HL-60 (cell line): Measurements from ENCODE around the gene KRI1.

Source experiments
- DNase-seq, 2 experiments: peaks; one replicate each; pipeline ENCODE4 v3.0.0-alpha.2; 2010 to 2020; ENCODE audit warnings: low read depth in 1 of 2, low spot score in 1 of 2
- H3K27ac ChIP-seq: fragments of 250-450 bp; sonication (Bioruptor Pico); replicated peaks from 2 replicates; pipeline ENCODE4 v1.5.1; 2020; ENCODE audit warnings: mild to moderate bottlenecking, moderate library complexity
- H3K27me3 ChIP-seq: fragments of 250-450 bp; sonication (Bioruptor Pico); 2 replicates; pipeline ENCODE4 v1.5.1; 2021; ENCODE audit warnings: mild to moderate bottlenecking, moderate library complexity; ENCODE audit not compliant: insufficient read depth, poor library complexity, severe bottlenecking
- H3K4me3 ChIP-seq: replicated peaks from 2 replicates; pipeline ENCODE4 v1.5.1; 2011; ENCODE audit warnings: mild to moderate bottlenecking, control low read depth, low read length; ENCODE audit not compliant: insufficient read depth
- GABPA ChIP-seq: IDR thresholded peaks from 2 replicates; pipeline ENCODE4 v1.6.1; 2012; ENCODE audit warnings: low read depth
- POLR2AphosphoS5 ChIP-seq: IDR thresholded peaks from 2 replicates; pipeline ENCODE4 v1.6.1; 2012; ENCODE audit warnings: low read depth
- SPI1 ChIP-seq: IDR thresholded peaks from 2 replicates; pipeline ENCODE4 v1.6.1; 2012; ENCODE audit warnings: low read depth, mild to moderate bottlenecking, borderline replicate concordance
- TF ChIP-seq, protein P1 (sequence below): IDR thresholded peaks from 2 replicates; pipeline ENCODE4 v1.6.1; 2012; ENCODE audit warnings: low read depth; ENCODE audit not compliant: insufficient replicate concordance
- TF ChIP-seq, protein P2 (sequence below): IDR thresholded peaks from one replicate; pipeline ENCODE4 v1.5.1; 2011; ENCODE audit warnings: low read length, control low read depth, inconsistent platforms; ENCODE audit not compliant: insufficient read depth

Gene KRI1

DNA sequence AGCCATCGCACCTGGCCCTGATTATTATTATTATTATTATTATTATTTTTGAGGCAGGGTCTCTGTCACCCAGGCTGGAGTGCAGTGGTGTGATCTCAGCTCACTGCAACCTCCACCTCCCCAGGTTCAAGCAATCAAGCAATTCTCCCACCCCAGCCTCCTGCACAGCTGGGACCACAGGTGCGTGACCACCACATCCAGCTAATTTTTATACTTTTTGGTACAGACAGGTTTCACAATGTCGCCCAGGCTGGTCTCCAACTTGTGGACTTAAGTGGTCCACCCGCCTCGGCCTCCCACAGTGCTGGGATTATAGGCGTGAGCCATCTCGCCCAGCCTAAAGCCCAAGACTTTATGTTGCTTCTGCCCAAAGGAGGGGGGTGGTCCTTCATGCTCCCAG, 27.3 kb upstream of the KRI1 start:
- TF ChIP-seq SPI1 (no peak), GABPA (no peak)
- TF ChIP-seq, protein P1, sequence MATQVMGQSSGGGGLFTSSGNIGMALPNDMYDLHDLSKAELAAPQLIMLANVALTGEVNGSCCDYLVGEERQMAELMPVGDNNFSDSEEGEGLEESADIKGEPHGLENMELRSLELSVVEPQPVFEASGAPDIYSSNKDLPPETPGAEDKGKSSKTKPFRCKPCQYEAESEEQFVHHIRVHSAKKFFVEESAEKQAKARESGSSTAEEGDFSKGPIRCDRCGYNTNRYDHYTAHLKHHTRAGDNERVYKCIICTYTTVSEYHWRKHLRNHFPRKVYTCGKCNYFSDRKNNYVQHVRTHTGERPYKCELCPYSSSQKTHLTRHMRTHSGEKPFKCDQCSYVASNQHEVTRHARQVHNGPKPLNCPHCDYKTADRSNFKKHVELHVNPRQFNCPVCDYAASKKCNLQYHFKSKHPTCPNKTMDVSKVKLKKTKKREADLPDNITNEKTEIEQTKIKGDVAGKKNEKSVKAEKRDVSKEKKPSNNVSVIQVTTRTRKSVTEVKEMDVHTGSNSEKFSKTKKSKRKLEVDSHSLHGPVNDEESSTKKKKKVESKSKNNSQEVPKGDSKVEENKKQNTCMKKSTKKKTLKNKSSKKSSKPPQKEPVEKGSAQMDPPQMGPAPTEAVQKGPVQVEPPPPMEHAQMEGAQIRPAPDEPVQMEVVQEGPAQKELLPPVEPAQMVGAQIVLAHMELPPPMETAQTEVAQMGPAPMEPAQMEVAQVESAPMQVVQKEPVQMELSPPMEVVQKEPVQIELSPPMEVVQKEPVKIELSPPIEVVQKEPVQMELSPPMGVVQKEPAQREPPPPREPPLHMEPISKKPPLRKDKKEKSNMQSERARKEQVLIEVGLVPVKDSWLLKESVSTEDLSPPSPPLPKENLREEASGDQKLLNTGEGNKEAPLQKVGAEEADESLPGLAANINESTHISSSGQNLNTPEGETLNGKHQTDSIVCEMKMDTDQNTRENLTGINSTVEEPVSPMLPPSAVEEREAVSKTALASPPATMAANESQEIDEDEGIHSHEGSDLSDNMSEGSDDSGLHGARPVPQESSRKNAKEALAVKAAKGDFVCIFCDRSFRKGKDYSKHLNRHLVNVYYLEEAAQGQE = no peak

DNA sequence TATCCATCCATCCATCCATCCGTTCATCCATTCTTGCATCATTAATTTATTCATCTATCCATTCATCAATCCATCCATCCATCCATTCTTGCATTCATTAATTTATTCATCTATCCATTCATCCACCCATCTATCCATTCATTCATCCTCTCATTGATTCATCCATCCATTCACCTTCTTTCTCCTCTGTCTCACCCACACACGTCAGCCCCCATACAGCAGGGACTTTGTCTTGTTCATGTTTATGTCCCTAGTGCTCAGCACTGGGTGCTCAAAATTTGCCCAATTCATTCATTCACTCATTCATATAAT, 22.0 kb upstream of the KRI1 start:
- DNase-seq = no peak
- TF ChIP-seq, protein P2, sequence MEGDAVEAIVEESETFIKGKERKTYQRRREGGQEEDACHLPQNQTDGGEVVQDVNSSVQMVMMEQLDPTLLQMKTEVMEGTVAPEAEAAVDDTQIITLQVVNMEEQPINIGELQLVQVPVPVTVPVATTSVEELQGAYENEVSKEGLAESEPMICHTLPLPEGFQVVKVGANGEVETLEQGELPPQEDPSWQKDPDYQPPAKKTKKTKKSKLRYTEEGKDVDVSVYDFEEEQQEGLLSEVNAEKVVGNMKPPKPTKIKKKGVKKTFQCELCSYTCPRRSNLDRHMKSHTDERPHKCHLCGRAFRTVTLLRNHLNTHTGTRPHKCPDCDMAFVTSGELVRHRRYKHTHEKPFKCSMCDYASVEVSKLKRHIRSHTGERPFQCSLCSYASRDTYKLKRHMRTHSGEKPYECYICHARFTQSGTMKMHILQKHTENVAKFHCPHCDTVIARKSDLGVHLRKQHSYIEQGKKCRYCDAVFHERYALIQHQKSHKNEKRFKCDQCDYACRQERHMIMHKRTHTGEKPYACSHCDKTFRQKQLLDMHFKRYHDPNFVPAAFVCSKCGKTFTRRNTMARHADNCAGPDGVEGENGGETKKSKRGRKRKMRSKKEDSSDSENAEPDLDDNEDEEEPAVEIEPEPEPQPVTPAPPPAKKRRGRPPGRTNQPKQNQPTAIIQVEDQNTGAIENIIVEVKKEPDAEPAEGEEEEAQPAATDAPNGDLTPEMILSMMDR = no peak
- TF ChIP-seq, protein P1 = no peak
- TF ChIP-seq SPI1 = no peak
- TF ChIP-seq POLR2AphosphoS5 = no peak
- no peak for TF ChIP-seq GABPA
- no peak overlapping the region for H3K27ac ChIP-seq
- peaks cover 5% of the 10 kb centered on the region for H3K27me3 ChIP-seq
- H3K4me3 ChIP-seq = no peak overlapping the region

More for the DNA sequence above, 27.3 kb upstream of the KRI1 start:
- Histone ChIP-seq H3K4me3 (no peak overlapping the region), H3K27me3 (no peaks in the 10 kb centered on the region), H3K27ac (no peak overlapping the region)
- DNase-seq = no peak

DNA sequence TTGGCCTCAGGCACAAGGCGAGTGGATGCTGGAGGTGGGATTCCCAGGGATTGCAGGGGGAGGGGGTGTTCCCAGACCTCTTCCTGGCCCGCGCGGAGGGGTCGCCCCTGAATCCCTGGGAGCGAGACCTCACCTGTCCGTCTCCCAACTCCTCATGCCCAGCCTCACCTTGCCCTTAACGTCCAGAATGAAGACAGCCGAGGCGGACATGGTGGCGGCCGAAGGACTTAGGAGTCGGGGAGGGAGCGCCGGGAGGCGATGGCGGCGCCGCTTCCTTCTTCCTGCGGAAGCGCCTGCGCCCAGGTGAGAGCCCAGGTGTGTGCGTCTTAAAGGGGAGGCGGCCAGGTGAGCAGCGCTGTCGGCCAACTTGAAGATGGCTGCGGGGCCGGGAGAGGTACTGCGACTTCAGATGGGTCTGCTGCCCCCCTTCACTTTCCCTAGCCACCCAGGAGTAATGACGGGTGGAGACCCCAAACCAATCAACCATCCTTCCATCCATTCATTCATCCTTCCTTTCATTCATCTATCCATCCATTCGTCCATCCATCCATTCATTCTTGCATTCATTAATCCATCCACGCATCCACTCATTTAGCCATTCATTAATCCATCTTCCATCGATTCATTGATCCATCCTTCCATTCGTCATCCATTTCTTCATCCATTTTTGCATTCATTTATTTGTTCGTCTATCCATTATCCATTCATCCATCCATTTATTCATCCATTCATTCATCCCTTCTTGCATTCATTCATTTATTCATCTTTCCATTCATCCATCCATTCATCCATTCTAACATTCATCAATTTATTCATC, 21.4 kb upstream of the KRI1 start, which contains the start of gene AP1M2:
Gene AP1M2 (minus strand): TSS at position 291 of the 817 bp plus-strand sequence. CDS start 81 bp downstream, at position 210.
- H3K4me3 ChIP-seq = no peak within 1 kb of the TSS
- H3K27me3 ChIP-seq = peaks cover 5% of the 10 kb centered on the region
- DNase-seq = no peak
- TF ChIP-seq SPI1 (no peak), POLR2AphosphoS5 (no peak)
- TF ChIP-seq, protein P1 = no peak
- H3K27ac ChIP-seq = no peak within 1 kb of the TSS

DNA sequence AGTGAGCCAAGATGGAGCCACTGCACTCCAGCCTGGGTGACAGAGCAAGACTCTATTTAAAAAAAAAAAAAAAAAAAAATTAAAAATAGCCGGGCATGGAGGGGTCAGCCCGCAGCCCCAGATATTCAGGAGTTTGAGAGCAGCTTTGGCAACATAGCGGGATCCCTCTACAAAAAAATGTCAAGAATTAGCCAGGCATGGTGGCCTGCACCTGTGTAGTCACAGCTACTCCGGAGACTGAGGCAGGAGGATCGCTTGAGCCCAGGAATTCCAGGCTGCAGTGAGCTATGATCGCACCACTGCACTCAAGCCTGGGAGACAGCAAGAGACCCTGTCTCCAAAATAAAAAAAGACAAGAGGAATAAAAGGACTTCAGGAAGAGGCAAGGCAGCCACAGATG, 20.6 kb upstream of the KRI1 start:
- no peak overlapping the region for H3K27ac ChIP-seq
- TF ChIP-seq, protein P2 = no peak
- TF ChIP-seq GABPA = no peak
- no peak for DNase-seq
- no peak overlapping the region for H3K4me3 ChIP-seq
- peaks cover 5% of the 10 kb centered on the region for H3K27me3 ChIP-seq
